HG03342 (cell line): Measurements from ENCODE around the gene MOGAT1.
"Not testable (repeated sequence)": the region's sequence is repeated elsewhere in the genome, so short reads cannot be mapped to it uniquely, and the experiment has no call there.

Experiments used
- ATAC-seq: cut with Tn5 transposase; IDR thresholded peaks from one replicate; pipeline ENCODE4 v1.9.1; 2021; ENCODE audit warnings: mild to moderate bottlenecking, moderate library complexity; ENCODE audit not compliant: unreplicated experiment

The MOGAT1 gene

GRCh38 chr2:222738809-222739208, 67.4 kb downstream of the MOGAT1 start:
- no peak for ATAC-seq

- ATAC-seq = no peak
Observed at GRCh38 chr2:222739939-222740338, 68.5 kb downstream of the MOGAT1 start.

GRCh38 chr2:222743251-222743812, 71.9 kb downstream of the MOGAT1 start:
- ATAC-seq = no peak

GRCh38 chr2:222745836-222746559, 74.5 kb downstream of the MOGAT1 start:
- ATAC-seq = no peak

- peak; percentile 65 for ATAC-seq
Observed at GRCh38 chr2:222747526-222748160, 76.2 kb downstream of the MOGAT1 start.

GRCh38 chr2:222750533-222750932, 79.1 kb downstream of the MOGAT1 start:
- no peak for ATAC-seq

GRCh38 chr2:222751238-222751637, 79.8 kb downstream of the MOGAT1 start:
- peak; percentile 48 for ATAC-seq

GRCh38 chr2:222751821-222752719, 80.6 kb downstream of the MOGAT1 start:
- no peak for ATAC-seq

GRCh38 chr2:222752746-222753145, 81.3 kb downstream of the MOGAT1 start:
- ATAC-seq = no peak

- ATAC-seq = no peak
Observed at GRCh38 chr2:222753251-222753824, 81.9 kb downstream of the MOGAT1 start.

- no peak for ATAC-seq
Observed at GRCh38 chr2:222754324-222754930, 83.0 kb downstream of the MOGAT1 start.

- not testable (repeated sequence) for ATAC-seq
Observed at GRCh38 chr2:222755593-222755992, 84.1 kb downstream of the MOGAT1 start.

GRCh38 chr2:222756362-222756831, 84.9 kb downstream of the MOGAT1 start:
- no peak for ATAC-seq

GRCh38 chr2:222756951-222757650, 85.6 kb downstream of the MOGAT1 start:
- ATAC-seq = no peak
